Stimulated activated CD4-positive, alpha-beta T cell treated with anti-CD3 and anti-CD28 coated beads, Interleukin-2, amount 100 ng/mL, for 4 hours (primary cell): Measurements from ENCODE around the gene HSDL1.
A peak's percentile ranks its signal among the peaks of the same experiment; 100 is the strongest.

Experiments used
- DNase-seq: peaks from one replicate; pipeline ENCODE4 v3.0.0-alpha.2; 2020; ENCODE audit warnings: low read depth

The HSDL1 gene

GRCh38 chr16:84144859-84145639, at the start of gene HSDL1, which contains the start of gene DNAAF1:
Gene HSDL1, minus strand, starts transcription at chr16:84145177. Its CDS starts 13,856 bp downstream, at chr16:84131321.
Gene DNAAF1, plus strand, starts transcription at chr16:84145308. Its CDS starts 133 bp downstream, at chr16:84145441.
- DNase-seq, result peak; percentile 91

GRCh38 chr16:84194018-84194417, 49.0 kb upstream of the HSDL1 start:
- no peak for DNase-seq

- DNase-seq, result no peak
Measured at GRCh38 chr16:84193480-84193879, 48.5 kb upstream of the HSDL1 start.

- DNase-seq, result no peak
Measured at GRCh38 chr16:84191466-84191865, 46.5 kb upstream of the HSDL1 start.

- no peak for DNase-seq
Measured at GRCh38 chr16:84190731-84191388, 45.9 kb upstream of the HSDL1 start, which contains the start of gene ADAD2. Gene ADAD2, plus strand, starts transcription at chr16:84191157. Its CDS starts 74 bp downstream, at chr16:84191231.

GRCh38 chr16:84186685-84187437, 41.9 kb upstream of the HSDL1 start, which contains the start of gene TAF1C:
Gene TAF1C, minus strand, starts transcription at chr16:84187057. Its CDS starts 2,069 bp downstream, at chr16:84184988.
- peak; percentile 86 for DNase-seq

- no peak for DNase-seq
Measured at GRCh38 chr16:84184775-84185174, 39.8 kb upstream of the HSDL1 start.

- DNase-seq, result no peak
Measured at GRCh38 chr16:84183911-84184591, 39.1 kb upstream of the HSDL1 start.

- no peak for DNase-seq
Measured at GRCh38 chr16:84183572-84183875, 38.5 kb upstream of the HSDL1 start.

GRCh38 chr16:84182680-84183571, 37.9 kb upstream of the HSDL1 start:
- DNase-seq, result no peak

GRCh38 chr16:84182104-84182503, 37.1 kb upstream of the HSDL1 start:
- no peak for DNase-seq

- no peak for DNase-seq
Measured at GRCh38 chr16:84181144-84181915, 36.4 kb upstream of the HSDL1 start.

- no peak for DNase-seq
Measured at GRCh38 chr16:84180519-84181140, 35.7 kb upstream of the HSDL1 start.

GRCh38 chr16:84179612-84180320, 34.8 kb upstream of the HSDL1 start:
- DNase-seq, result no peak

GRCh38 chr16:84178892-84179611, 34.1 kb upstream of the HSDL1 start:
- DNase-seq, result no peak

GRCh38 chr16:84178146-84178765, 33.3 kb upstream of the HSDL1 start:
- no peak for DNase-seq

- no peak for DNase-seq
Measured at GRCh38 chr16:84177741-84178073, 32.7 kb upstream of the HSDL1 start.
